ENCODE results near the gene ELF4. TPM values are rescaled to one million over a fixed set of nuclear protein-coding genes. Genes with fewer than 3 reads are reported as not detected.

Gene ELF4
- total and polyA plus RNA-seq, 9 of the 15 experiments (the other 6 are each of a cell fraction or from before 2014, with no cell fraction given) = 5.9 to 55.8 (median 25.2) TPM

- TF ChIP-seq, protein P1, sequence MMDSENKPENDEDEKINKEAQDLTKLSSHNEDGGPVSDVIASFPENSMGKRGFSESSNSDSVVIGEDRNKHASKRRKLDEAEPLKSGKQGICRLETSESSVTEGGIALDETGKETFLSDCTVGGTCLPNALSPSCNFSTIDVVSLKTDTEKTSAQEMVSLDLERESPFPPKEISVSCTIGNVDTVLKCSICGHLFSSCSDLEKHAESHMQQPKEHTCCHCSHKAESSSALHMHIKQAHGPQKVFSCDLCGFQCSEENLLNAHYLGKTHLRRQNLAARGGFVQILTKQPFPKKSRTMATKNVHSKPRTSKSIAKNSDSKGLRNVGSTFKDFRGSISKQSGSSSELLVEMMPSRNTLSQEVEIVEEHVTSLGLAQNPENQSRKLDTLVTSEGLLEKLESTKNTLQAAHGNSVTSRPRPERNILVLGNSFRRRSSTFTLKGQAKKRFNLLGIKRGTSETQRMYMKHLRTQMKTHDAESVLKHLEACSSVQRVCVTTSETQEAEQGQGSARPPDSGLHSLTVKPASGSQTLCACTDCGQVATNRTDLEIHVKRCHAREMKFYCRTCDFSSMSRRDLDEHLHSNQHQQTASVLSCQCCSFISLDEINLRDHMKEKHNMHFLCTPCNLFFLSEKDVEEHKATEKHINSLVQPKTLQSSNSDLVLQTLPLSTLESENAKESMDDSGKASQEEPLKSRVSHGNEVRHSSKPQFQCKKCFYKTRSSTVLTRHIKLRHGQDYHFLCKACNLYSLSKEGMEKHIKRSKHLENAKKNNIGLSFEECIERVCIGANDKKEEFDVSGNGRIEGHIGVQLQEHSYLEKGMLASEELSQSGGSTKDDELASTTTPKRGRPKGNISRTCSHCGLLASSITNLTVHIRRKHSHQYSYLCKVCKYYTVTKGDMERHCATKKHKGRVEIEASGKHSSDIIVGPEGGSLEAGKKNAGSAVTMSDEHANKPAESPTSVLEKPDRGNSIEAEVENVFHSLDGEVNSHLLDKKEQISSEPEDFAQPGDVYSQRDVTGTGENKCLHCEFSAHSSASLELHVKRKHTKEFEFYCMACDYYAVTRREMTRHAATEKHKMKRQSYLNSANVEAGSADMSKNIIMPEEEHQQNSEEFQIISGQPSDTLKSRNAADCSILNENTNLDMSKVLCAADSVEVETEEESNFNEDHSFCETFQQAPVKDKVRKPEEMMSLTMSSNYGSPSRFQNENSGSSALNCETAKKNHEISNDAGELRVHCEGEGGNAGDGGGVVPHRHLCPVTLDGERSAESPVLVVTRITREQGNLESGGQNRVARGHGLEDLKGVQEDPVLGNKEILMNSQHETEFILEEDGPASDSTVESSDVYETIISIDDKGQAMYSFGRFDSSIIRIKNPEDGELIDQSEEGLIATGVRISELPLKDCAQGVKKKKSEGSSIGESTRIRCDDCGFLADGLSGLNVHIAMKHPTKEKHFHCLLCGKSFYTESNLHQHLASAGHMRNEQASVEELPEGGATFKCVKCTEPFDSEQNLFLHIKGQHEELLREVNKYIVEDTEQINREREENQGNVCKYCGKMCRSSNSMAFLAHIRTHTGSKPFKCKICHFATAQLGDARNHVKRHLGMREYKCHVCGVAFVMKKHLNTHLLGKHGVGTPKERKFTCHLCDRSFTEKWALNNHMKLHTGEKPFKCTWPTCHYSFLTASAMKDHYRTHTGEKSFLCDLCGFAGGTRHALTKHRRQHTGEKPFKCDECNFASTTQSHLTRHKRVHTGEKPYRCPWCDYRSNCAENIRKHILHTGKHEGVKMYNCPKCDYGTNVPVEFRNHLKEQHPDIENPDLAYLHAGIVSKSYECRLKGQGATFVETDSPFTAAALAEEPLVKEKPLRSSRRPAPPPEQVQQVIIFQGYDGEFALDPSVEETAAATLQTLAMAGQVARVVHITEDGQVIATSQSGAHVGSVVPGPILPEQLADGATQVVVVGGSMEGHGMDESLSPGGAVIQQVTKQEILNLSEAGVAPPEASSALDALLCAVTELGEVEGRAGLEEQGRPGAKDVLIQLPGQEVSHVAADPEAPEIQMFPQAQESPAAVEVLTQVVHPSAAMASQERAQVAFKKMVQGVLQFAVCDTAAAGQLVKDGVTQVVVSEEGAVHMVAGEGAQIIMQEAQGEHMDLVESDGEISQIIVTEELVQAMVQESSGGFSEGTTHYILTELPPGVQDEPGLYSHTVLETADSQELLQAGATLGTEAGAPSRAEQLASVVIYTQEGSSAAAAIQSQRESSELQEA (IDR thresholded peaks at IDR 0.05; ENCODE audit: low read depth) = no peak
- no peak for TF ChIP-seq RFX7 (CRISPR knock-in tag; IDR thresholded peaks at IDR 0.05)
- TF ChIP-seq, protein P2, sequence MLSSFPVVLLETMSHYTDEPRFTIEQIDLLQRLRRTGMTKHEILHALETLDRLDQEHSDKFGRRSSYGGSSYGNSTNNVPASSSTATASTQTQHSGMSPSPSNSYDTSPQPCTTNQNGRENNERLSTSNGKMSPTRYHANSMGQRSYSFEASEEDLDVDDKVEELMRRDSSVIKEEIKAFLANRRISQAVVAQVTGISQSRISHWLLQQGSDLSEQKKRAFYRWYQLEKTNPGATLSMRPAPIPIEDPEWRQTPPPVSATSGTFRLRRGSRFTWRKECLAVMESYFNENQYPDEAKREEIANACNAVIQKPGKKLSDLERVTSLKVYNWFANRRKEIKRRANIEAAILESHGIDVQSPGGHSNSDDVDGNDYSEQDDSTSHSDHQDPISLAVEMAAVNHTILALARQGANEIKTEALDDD (IDR thresholded peaks at IDR 0.05) = no peak
- TF ChIP-seq, protein P3, sequence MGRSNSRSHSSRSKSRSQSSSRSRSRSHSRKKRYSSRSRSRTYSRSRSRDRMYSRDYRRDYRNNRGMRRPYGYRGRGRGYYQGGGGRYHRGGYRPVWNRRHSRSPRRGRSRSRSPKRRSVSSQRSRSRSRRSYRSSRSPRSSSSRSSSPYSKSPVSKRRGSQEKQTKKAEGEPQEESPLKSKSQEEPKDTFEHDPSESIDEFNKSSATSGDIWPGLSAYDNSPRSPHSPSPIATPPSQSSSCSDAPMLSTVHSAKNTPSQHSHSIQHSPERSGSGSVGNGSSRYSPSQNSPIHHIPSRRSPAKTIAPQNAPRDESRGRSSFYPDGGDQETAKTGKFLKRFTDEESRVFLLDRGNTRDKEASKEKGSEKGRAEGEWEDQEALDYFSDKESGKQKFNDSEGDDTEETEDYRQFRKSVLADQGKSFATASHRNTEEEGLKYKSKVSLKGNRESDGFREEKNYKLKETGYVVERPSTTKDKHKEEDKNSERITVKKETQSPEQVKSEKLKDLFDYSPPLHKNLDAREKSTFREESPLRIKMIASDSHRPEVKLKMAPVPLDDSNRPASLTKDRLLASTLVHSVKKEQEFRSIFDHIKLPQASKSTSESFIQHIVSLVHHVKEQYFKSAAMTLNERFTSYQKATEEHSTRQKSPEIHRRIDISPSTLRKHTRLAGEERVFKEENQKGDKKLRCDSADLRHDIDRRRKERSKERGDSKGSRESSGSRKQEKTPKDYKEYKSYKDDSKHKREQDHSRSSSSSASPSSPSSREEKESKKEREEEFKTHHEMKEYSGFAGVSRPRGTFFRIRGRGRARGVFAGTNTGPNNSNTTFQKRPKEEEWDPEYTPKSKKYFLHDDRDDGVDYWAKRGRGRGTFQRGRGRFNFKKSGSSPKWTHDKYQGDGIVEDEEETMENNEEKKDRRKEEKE (IDR thresholded peaks at IDR 0.05; ENCODE audit: borderline replicate concordance in 1 of 2, control insufficient read depth in 1 of 2, low read depth in 2 of 2, low read length in 1 of 2) = no peak
- TF ChIP-seq CHD1 (IDR thresholded peaks at IDR 0.05; ENCODE audit: low read length) = no peak
- no peak for TF ChIP-seq PRMT5 (CRISPR knock-in tag; IDR thresholded peaks at IDR 0.05)
- no peak for TF ChIP-seq ELF4 (CRISPR knock-in tag; IDR thresholded peaks at IDR 0.05)
- no peak for TF ChIP-seq ZNF121 (CRISPR knock-in tag; conservative IDR thresholded peaks at IDR 0.05)
- TF ChIP-seq, protein P4, sequence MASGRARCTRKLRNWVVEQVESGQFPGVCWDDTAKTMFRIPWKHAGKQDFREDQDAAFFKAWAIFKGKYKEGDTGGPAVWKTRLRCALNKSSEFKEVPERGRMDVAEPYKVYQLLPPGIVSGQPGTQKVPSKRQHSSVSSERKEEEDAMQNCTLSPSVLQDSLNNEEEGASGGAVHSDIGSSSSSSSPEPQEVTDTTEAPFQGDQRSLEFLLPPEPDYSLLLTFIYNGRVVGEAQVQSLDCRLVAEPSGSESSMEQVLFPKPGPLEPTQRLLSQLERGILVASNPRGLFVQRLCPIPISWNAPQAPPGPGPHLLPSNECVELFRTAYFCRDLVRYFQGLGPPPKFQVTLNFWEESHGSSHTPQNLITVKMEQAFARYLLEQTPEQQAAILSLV (tag; IDR thresholded peaks at IDR 0.05) = no peak
- TF ChIP-seq SMARCA5 (IDR thresholded peaks at IDR 0.05) = no peak
- TF ChIP-seq, protein P5, sequence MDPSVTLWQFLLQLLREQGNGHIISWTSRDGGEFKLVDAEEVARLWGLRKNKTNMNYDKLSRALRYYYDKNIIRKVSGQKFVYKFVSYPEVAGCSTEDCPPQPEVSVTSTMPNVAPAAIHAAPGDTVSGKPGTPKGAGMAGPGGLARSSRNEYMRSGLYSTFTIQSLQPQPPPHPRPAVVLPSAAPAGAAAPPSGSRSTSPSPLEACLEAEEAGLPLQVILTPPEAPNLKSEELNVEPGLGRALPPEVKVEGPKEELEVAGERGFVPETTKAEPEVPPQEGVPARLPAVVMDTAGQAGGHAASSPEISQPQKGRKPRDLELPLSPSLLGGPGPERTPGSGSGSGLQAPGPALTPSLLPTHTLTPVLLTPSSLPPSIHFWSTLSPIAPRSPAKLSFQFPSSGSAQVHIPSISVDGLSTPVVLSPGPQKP (CRISPR knock-in tag; IDR thresholded peaks at IDR 0.05) = no peak
- no peak for TF ChIP-seq SRF (CRISPR knock-in tag; IDR thresholded peaks at IDR 0.05)
Observed at GRCh38 chrX:130082244-130083106, 27.8 kb downstream of the ELF4 start (continued).

Measured in K562 (cell line).